Measurements from ENCODE around the gene ABHD1. TPM values are rescaled to one million over a fixed set of nuclear protein-coding genes. Genes with fewer than 3 reads are reported as not detected.

The ABHD1 gene
- total RNA-seq, 2 experiments from 2014 or later, result 0.21 to 0.29 TPM

GRCh38 chr2:27092696-27093429 lies 30.8 kb upstream of the ABHD1 start:
- Mint-ChIP-seq H3K9me3 (ENCODE audit: low read depth) (no peaks in the 10 kb centered on the region), H3K4me3 (no peak overlapping the region), H3K36me3 (no peaks in the 10 kb centered on the region), H3K4me1 (peaks cover 10% of the 10 kb centered on the region), H3K27me3 (no peaks in the 10 kb centered on the region), H3K27ac (no peak overlapping the region)
- no peak for DNase-seq
- CTCF ChIA-PET, result no interaction called here
- no peak for ATAC-seq

GRCh38 chr2:27093430-27094352 lies 29.9 kb upstream of the ABHD1 start:
- no peak overlapping the region for H3K27ac Mint-ChIP-seq
- H3K27me3 Mint-ChIP-seq, result no peaks in the 10 kb centered on the region
- no peak for ATAC-seq
- DNase-seq, result no peak
- CTCF ChIA-PET, result no interaction called here
- H3K9me3 Mint-ChIP-seq (ENCODE audit: low read depth), result no peaks in the 10 kb centered on the region
- H3K4me1 Mint-ChIP-seq, result peaks cover 10% of the 10 kb centered on the region
- H3K36me3 Mint-ChIP-seq, result no peaks in the 10 kb centered on the region
- H3K4me3 Mint-ChIP-seq, result no peak overlapping the region

DNA sequence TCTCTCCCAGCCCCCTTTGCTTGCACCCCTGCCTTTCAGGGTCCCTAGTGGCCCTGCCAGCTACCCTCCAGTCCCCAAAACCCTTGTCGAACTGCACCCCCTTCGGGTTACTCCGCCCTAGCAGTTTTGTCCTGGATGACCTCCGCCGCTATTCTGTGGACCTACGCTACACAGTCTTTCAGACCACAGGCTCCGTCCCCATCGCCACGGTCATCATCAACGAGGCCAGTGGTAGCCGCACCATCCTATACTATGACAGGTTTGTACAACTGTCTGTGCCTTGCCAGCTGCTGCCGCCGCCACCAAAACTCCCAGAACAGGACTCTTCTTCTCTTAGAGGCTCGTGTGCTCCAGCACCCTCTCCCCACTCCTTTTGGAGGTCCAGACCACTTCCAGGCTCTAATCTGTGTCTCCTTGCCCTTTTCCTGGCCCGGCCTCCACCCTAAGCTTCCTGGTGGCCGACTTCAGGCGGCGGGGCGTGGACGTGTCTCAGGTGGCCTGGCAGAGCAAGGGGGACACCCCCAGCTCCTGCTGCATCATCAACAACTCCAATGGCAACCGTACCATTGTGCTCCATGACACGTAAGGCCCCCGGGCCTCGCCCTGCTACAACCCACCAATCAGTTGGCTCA lies 29.1 kb upstream of the ABHD1 start:
- H3K27ac Mint-ChIP-seq, result no peak overlapping the region
- no peaks in the 10 kb centered on the region for H3K9me3 Mint-ChIP-seq (ENCODE audit: low read depth)
- no peak overlapping the region for H3K4me3 Mint-ChIP-seq
- no peak for DNase-seq
- peaks cover 10% of the 10 kb centered on the region for H3K4me1 Mint-ChIP-seq
- CTCF ChIA-PET, result no interaction called here
- H3K36me3 Mint-ChIP-seq, result no peaks in the 10 kb centered on the region
- no peak for ATAC-seq
- no peaks in the 10 kb centered on the region for H3K27me3 Mint-ChIP-seq

GRCh38 chr2:27095427-27095744 lies 28.2 kb upstream of the ABHD1 start:
- DNase-seq, result no peak
- peaks cover 7% of the 10 kb centered on the region for H3K4me1 Mint-ChIP-seq
- H3K27ac Mint-ChIP-seq, result no peak overlapping the region
- no peaks in the 10 kb centered on the region for H3K9me3 Mint-ChIP-seq (ENCODE audit: low read depth)
- no peaks in the 10 kb centered on the region for H3K27me3 Mint-ChIP-seq
- no peak overlapping the region for H3K4me3 Mint-ChIP-seq
- no peak for ATAC-seq
- CTCF ChIA-PET, result interaction anchor here (1.0 to 7.8 kb wide), 6 partner anchors 8 to 208 kb away, joined by 3 to 74 read pairs (median 11); partner anchors contain the start of genes KHK and TRIM54
- no peaks in the 10 kb centered on the region for H3K36me3 Mint-ChIP-seq

- Mint-ChIP-seq H3K4me1 (peaks cover 7% of the 10 kb centered on the region), H3K36me3 (no peaks in the 10 kb centered on the region), H3K27me3 (no peaks in the 10 kb centered on the region), H3K27ac (no peak overlapping the region), H3K4me3 (no peak overlapping the region), H3K9me3 (ENCODE audit: low read depth) (no peaks in the 10 kb centered on the region)
- CTCF ChIA-PET, result interaction anchor here (1.0 to 7.8 kb wide), 11 partner anchors 9 to 209 kb away, joined by 3 to 74 read pairs (median 4); partner anchors contain the start of genes KHK and TRIM54
- DNase-seq, result peak; percentile 65
- ATAC-seq, result peak; percentile 88
These were observed 27.6 kb upstream of the ABHD1 start for GRCh38 chr2:27095745-27096651.

DNA sequence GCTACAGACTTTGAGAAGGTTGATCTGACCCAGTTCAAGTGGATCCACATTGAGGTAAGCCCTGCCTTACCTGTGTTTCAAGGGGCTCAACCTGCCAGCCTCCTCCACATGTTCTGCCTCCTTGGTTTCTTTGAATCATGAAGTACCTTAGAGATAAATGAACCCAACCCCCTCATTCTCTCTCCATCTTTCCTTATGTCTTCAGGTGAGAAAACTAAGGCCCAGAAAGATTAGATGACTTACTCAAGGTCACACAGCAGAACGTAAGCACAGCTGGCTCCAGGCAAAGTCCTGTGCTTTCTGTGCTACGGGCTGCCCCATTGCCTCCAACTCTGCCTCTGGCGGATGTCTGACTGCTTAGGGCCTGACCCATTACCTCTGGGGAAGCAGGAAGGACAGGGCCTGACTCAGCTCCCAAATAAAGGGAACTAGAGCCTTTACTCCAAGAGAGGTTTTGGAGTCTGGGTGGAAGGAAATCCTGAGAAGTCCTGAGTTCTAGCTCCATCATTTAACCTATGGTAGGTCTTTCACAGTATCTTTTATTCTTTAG lies 26.8 kb upstream of the ABHD1 start:
- Mint-ChIP-seq H3K4me3 (no peak overlapping the region), H3K27me3 (no peaks in the 10 kb centered on the region), H3K36me3 (no peaks in the 10 kb centered on the region), H3K4me1 (peaks cover 7% of the 10 kb centered on the region), H3K9me3 (ENCODE audit: low read depth) (no peaks in the 10 kb centered on the region), H3K27ac (no peak overlapping the region)
- DNase-seq (no peak), ATAC-seq (no peak)
- CTCF ChIA-PET, result interaction anchor here (1.1 to 7.8 kb wide), 9 partner anchors 8 to 208 kb away, joined by 3 to 74 read pairs (median 5); partner anchors contain the start of genes KHK and TRIM54

GRCh38 chr2:27097341-27097740 lies 26.3 kb upstream of the ABHD1 start:
- H3K4me3 Mint-ChIP-seq, result no peak overlapping the region
- no peak overlapping the region for H3K27ac Mint-ChIP-seq
- peaks cover 7% of the 10 kb centered on the region for H3K4me1 Mint-ChIP-seq
- CTCF ChIA-PET, result interaction anchor here (1.2 to 7.8 kb wide), 7 partner anchors 10 to 208 kb away, joined by 4 to 74 read pairs (median 11); partner anchors contain the start of genes KHK and TRIM54
- no peak for DNase-seq
- no peaks in the 10 kb centered on the region for H3K9me3 Mint-ChIP-seq (ENCODE audit: low read depth)
- H3K36me3 Mint-ChIP-seq, result no peaks in the 10 kb centered on the region
- no peak for ATAC-seq
- H3K27me3 Mint-ChIP-seq, result no peaks in the 10 kb centered on the region

DNA sequence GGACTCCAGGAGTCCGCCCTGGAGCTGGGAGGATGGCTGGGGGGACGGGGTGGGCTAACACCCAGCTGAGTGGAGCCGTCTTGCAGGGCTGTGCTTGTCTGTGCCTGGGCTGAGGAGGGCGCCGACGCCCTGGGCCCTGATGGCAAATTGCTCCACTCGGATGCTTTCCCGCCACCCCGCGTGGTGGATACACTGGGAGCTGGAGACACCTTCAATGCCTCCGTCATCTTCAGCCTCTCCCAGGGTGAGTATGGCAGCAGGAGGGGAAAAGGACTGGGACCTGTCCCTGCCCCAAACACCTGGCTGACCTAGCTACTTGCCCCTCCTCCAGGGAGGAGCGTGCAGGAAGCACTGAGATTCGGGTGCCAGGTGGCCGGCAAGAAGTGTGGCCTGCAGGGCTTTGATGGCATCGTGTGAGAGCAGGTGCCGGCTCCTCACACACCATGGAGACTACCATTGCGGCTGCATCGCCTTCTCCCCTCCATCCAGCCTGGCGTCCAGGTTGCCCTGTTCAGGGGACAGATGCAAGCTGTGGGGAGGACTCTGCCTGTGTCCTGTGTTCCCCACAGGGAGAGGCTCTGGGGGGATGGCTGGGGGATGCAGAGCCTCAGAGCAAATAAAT lies 24.2 kb upstream of the ABHD1 start:
- CTCF ChIA-PET, result interaction anchor here (0.6 to 7.8 kb wide), 16 partner anchors 9 to 271 kb away, joined by 3 to 74 read pairs (median 4); partner anchors contain the start of genes EIF2B4, KHK, SNX17 and TRIM54
- no peak overlapping the region for H3K27ac Mint-ChIP-seq
- ATAC-seq (no peak), DNase-seq (no peak)
- no peaks in the 10 kb centered on the region for H3K27me3 Mint-ChIP-seq
- no peaks in the 10 kb centered on the region for H3K9me3 Mint-ChIP-seq (ENCODE audit: low read depth)
- no peaks in the 10 kb centered on the region for H3K36me3 Mint-ChIP-seq
- no peak overlapping the region for H3K4me3 Mint-ChIP-seq
- H3K4me1 Mint-ChIP-seq, result peaks cover 7% of the 10 kb centered on the region

DNA sequence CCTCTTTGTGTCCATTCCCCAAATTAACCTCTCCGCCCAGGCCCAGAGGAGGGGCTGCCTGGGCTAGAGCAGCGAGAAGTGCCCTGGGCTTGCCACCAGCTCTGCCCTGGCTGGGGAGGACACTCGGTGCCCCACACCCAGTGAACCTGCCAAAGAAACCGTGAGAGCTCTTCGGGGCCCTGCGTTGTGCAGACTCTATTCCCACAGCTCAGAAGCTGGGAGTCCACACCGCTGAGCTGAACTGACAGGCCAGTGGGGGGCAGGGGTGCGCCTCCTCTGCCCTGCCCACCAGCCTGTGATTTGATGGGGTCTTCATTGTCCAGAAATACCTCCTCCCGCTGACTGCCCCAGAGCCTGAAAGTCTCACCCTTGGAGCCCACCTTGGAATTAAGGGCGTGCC lies 23.6 kb upstream of the ABHD1 start:
- H3K4me3 Mint-ChIP-seq, result no peak overlapping the region

DNA sequence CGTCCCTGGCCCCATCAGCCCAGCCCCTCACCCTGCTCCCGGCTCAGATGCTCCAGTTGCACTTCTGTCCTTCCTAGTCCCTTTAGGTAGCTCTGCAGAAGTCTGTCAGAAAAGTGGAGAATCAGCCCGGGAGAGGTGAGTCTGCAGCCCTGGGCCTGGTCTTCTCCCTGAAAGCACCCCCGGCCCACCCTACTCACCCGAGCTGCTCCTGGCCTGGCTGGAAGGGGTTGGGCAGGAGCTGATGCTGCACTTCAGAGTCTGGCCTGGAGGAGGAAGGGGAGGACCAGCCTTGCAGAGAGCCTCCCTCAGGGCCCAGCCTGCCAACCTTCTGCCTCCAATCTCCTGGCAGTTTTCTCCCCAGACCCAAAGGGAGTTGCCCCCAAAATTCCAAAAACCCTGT lies 21.3 kb upstream of the ABHD1 start:
- Mint-ChIP-seq H3K4me1 (no peaks in the 10 kb centered on the region), H3K27ac (no peak overlapping the region), H3K36me3 (no peaks in the 10 kb centered on the region), H3K9me3 (ENCODE audit: low read depth) (no peaks in the 10 kb centered on the region), H3K4me3 (no peak overlapping the region), H3K27me3 (peaks cover 4% of the 10 kb centered on the region)
- DNase-seq, result no peak
- CTCF ChIA-PET, result interaction anchor here (1.2 to 7.8 kb wide), 6 partner anchors 15 to 201 kb away, joined by 4 to 74 read pairs (median 7); partner anchors contain the start of genes KHK, PREB and TRIM54
- ATAC-seq, result no peak

More for the DNA sequence above, 23.6 kb upstream of the ABHD1 start:
- DNase-seq, result no peak
- ATAC-seq, result no peak
- CTCF ChIA-PET, result interaction anchor here (1.0 to 7.8 kb wide), 12 partner anchors 9 to 270 kb away, joined by 3 to 74 read pairs (median 4); partner anchors contain the start of genes EIF2B4, SNX17 and TRIM54
- H3K36me3 Mint-ChIP-seq, result no peaks in the 10 kb centered on the region
- H3K4me1 Mint-ChIP-seq, result peaks cover 7% of the 10 kb centered on the region
- no peaks in the 10 kb centered on the region for H3K9me3 Mint-ChIP-seq (ENCODE audit: low read depth)
- H3K27me3 Mint-ChIP-seq, result no peaks in the 10 kb centered on the region
- H3K27ac Mint-ChIP-seq, result no peak overlapping the region

DNA sequence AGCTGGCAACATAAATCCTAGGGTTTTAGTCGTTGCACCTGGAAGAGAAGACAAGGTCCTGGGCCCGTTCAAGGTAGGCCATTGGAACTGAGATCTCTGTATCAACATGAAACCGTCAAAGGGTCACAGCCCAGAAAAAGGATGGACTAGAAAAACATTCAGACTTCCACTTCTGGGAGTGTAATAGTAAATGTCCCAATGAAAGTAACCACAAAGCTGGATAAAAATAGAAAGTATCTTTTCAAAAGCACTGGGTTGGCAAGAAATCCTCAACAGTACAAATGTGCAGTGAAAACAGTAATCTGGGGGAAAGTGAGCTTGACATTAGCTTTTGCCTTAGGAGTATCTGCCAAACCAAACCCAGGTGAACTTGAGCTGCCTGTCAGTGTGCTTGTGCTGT lies 17.6 kb upstream of the ABHD1 start:
- CTCF ChIA-PET, result interaction anchor here (0.8 to 2.7 kb wide), 3 partner anchors 86 to 197 kb away, joined by 4 to 9 read pairs (median 6); no protein-coding TSS in a partner anchor
- Mint-ChIP-seq H3K36me3 (no peaks in the 10 kb centered on the region), H3K27me3 (peaks cover 11% of the 10 kb centered on the region), H3K27ac (no peak overlapping the region), H3K4me3 (no peak overlapping the region), H3K4me1 (no peaks in the 10 kb centered on the region), H3K9me3 (ENCODE audit: low read depth) (no peaks in the 10 kb centered on the region)
- DNase-seq, result no peak
- ATAC-seq, result no peak

GRCh38 chr2:27108221-27108620 lies 15.4 kb upstream of the ABHD1 start:
- Mint-ChIP-seq H3K27ac (no peak overlapping the region), H3K27me3 (peaks cover 11% of the 10 kb centered on the region), H3K4me1 (no peaks in the 10 kb centered on the region), H3K4me3 (no peak overlapping the region), H3K9me3 (ENCODE audit: low read depth) (no peaks in the 10 kb centered on the region), H3K36me3 (no peaks in the 10 kb centered on the region)
- no peak for DNase-seq
- CTCF ChIA-PET, result interaction anchor here (0.7 to 2.4 kb wide), 4 partner anchors 9 to 351 kb away, joined by 3 to 7 read pairs (median 3); partner anchors contain the start of gene PREB
- no peak for ATAC-seq
